Stimulated activated CD4-positive, alpha-beta T cell treated with anti-CD3 and anti-CD28 coated beads, Interleukin-1b, Interleukin-23, amount 100 ng/mL, for 48 hours (primary cell): Measurements from ENCODE around the gene MRI1.
"Not testable (repeated sequence)": the region's sequence is repeated elsewhere in the genome, so short reads cannot be mapped to it uniquely, and the experiment has no call there.

Experiments used
- DNase-seq: peaks from one replicate; pipeline ENCODE4 v3.0.0-alpha.2; 2020

Gene MRI1

GRCh38 chr19:13762635-13763235 is 1.6 kb upstream of the MRI1 start:
- no peak for DNase-seq

- DNase-seq: no peak
These were observed 1.1 kb upstream of the MRI1 start for GRCh38 chr19:13763265-13763664.

- DNase-seq: peak; percentile 40
These were observed 586 bp downstream of the MRI1 start for GRCh38 chr19:13764821-13765394.

GRCh38 chr19:13765395-13766094 is 1.2 kb downstream of the MRI1 start:
- no peak for DNase-seq

- DNase-seq: no peak
These were observed 1.8 kb downstream of the MRI1 start for GRCh38 chr19:13766095-13766481.

- DNase-seq: no peak
These were observed 4.2 kb downstream of the MRI1 start for GRCh38 chr19:13768510-13768909.

- no peak for DNase-seq
These were observed 5.8 kb downstream of the MRI1 start for GRCh38 chr19:13770013-13770635.

- peak; percentile 87 for DNase-seq
These were observed 10.2 kb downstream of the MRI1 start, which contains the start of gene C19orf53 for GRCh38 chr19:13774217-13775191. C19orf53 (plus strand) TSS chr19:13774456; CDS start chr19:13774478, 22 bp downstream.

- no peak for DNase-seq
These were observed 14.1 kb downstream of the MRI1 start for GRCh38 chr19:13778398-13778797.

GRCh38 chr19:13778847-13779246 is 14.5 kb downstream of the MRI1 start:
- no peak for DNase-seq

- not testable (repeated sequence) for DNase-seq
These were observed 15.5 kb downstream of the MRI1 start for GRCh38 chr19:13779794-13780193.

GRCh38 chr19:13781547-13781946 is 17.2 kb downstream of the MRI1 start:
- DNase-seq: no peak

GRCh38 chr19:13782537-13782936 is 18.2 kb downstream of the MRI1 start:
- DNase-seq: no peak

GRCh38 chr19:13783565-13784500 is 19.5 kb downstream of the MRI1 start:
- DNase-seq: no peak

- DNase-seq: peak; percentile 63
These were observed 20.6 kb downstream of the MRI1 start for GRCh38 chr19:13784731-13785452.

- no peak for DNase-seq
These were observed 24.7 kb downstream of the MRI1 start for GRCh38 chr19:13788991-13789390.

GRCh38 chr19:13790354-13790753 is 26.0 kb downstream of the MRI1 start:
- DNase-seq: no peak

- not testable (repeated sequence) for DNase-seq
These were observed 29.0 kb downstream of the MRI1 start for GRCh38 chr19:13793317-13793716.

GRCh38 chr19:13794398-13794756 is 30.1 kb downstream of the MRI1 start:
- no peak for DNase-seq

- peak; percentile 97 for DNase-seq
These were observed 30.7 kb downstream of the MRI1 start, which contains the start of gene ZSWIM4 for GRCh38 chr19:13794757-13795589. ZSWIM4 (plus strand) TSS chr19:13795443; CDS start chr19:13795649, 206 bp downstream.
